ENCODE results near the gene ZFAND3. TPM values are rescaled to one million over a fixed set of nuclear protein-coding genes. Genes with fewer than 3 reads are reported as not detected.

The ZFAND3 gene
- total and polyA plus RNA-seq, 3 donors from 2014 or later = 104 to 329 (median 109) TPM

DNA sequence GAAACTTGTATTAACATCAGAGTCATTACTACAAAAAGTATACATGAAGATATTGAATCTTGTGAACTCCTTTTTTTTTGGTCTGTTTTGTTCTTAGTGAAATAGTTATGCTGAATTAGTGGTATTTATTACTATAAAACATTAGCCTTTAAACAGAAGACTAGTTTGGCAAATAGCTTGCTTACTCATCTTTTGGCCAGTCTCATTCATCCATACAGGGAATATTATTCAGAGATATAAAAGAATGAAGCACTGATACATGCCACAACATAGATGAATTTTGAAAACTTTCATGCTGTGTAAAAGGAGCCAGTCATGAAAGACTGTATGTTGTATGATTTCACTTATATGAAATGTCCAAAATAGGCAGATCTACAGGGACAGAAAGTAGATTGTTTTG, 205.9 kb downstream of the ZFAND3 start:
- H3K27ac ChIP-seq = no peak overlapping the region
- no peak for DNase-seq
- H3K9me3 ChIP-seq = no peaks in the 10 kb centered on the region
- no peaks in the 10 kb centered on the region for H3K36me3 ChIP-seq (ENCODE audit: low read depth, missing control alignments)
- peaks cover 3% of the 10 kb centered on the region for H3K4me1 ChIP-seq
- no peak for TF ChIP-seq POLR2A (IDR thresholded peaks at IDR 0.05)
- intact Hi-C loops (cut with DNase I; ENCODE audit: low total_unique reads) = no loop called here
- no peaks in the 10 kb centered on the region for H3K27me3 ChIP-seq
- no peak overlapping the region for H3K4me3 ChIP-seq

DNA sequence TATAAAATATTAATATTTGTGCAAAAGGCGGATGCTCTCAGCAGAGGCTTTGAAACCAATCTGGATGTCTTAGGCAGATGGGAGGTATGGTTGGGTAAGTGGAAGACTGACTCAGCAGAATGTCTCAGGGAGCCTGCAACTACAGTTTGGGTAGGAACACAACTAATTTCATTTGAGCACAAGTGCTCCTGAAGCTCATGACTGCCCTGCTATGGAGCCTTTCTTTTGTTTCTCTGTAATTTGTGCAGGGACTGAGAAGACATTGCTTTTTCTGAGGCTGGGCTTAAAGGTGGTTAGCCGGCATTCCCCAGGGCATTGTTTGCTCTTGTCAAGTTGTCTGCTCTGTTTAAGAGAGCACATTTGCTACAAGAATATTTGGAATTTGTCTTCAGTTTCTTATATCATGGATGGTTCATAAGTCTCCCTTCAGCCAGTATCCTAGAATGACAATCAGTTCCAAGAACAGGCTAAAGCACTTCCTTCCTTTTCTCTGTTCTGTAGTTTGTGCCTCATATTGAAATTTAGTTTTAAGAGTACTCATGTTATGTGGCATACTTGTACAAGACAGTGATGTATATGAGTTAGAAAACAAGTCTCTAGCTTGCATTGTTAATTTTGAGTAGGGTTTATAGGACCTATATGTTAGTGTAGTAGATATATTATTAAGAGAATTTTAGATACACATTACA, 208.3 kb downstream of the ZFAND3 start:
- no peaks in the 10 kb centered on the region for H3K36me3 ChIP-seq (ENCODE audit: low read depth, missing control alignments)
- H3K27ac ChIP-seq = no peak overlapping the region
- H3K4me1 ChIP-seq = peaks cover 1% of the 10 kb centered on the region
- TF ChIP-seq POLR2A (IDR thresholded peaks at IDR 0.05) = no peak
- TF ChIP-seq, protein P1, sequence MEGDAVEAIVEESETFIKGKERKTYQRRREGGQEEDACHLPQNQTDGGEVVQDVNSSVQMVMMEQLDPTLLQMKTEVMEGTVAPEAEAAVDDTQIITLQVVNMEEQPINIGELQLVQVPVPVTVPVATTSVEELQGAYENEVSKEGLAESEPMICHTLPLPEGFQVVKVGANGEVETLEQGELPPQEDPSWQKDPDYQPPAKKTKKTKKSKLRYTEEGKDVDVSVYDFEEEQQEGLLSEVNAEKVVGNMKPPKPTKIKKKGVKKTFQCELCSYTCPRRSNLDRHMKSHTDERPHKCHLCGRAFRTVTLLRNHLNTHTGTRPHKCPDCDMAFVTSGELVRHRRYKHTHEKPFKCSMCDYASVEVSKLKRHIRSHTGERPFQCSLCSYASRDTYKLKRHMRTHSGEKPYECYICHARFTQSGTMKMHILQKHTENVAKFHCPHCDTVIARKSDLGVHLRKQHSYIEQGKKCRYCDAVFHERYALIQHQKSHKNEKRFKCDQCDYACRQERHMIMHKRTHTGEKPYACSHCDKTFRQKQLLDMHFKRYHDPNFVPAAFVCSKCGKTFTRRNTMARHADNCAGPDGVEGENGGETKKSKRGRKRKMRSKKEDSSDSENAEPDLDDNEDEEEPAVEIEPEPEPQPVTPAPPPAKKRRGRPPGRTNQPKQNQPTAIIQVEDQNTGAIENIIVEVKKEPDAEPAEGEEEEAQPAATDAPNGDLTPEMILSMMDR (IDR thresholded peaks at IDR 0.05) = no peak
- no peaks in the 10 kb centered on the region for H3K27me3 ChIP-seq
- intact Hi-C loops (cut with DNase I; ENCODE audit: low total_unique reads) = no loop called here
- 94 to 100% methylated on average over 2 of the region's 2 CpGs for WGBS, 2 donors
- H3K4me3 ChIP-seq = no peak overlapping the region
- no peak for DNase-seq
- H3K9me3 ChIP-seq = no peaks in the 10 kb centered on the region

DNA sequence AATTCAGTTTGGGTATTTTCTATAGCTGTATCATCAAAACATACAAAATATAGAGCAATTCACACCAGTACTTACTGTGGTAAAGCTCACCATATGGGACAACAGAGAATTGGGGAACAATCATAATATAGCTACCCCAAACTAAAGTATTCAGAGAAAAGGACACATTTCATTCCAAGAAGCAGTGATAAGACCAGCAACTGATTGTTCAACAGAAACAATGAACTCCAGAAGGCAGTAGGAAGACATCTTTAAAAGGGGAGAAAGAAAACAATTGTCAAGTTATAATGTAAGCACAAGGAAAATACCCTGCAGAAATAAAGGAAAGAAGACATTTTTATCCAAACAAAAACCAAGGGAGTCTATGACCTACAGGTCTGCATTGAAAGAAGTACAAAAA, 210.9 kb downstream of the ZFAND3 start:
- no peak for DNase-seq
- Histone ChIP-seq H3K9me3 (no peaks in the 10 kb centered on the region), H3K4me3 (no peak overlapping the region), H3K36me3 (ENCODE audit: low read depth, missing control alignments) (no peaks in the 10 kb centered on the region), H3K4me1 (peaks cover 7% of the 10 kb centered on the region), H3K27me3 (no peaks in the 10 kb centered on the region), H3K27ac (no peak overlapping the region)
- no peak for TF ChIP-seq POLR2A (IDR thresholded peaks at IDR 0.05)
- TF ChIP-seq, protein P1 (IDR thresholded peaks at IDR 0.05) = no peak
- intact Hi-C loops (cut with DNase I; ENCODE audit: low total_unique reads) = no loop called here

DNA sequence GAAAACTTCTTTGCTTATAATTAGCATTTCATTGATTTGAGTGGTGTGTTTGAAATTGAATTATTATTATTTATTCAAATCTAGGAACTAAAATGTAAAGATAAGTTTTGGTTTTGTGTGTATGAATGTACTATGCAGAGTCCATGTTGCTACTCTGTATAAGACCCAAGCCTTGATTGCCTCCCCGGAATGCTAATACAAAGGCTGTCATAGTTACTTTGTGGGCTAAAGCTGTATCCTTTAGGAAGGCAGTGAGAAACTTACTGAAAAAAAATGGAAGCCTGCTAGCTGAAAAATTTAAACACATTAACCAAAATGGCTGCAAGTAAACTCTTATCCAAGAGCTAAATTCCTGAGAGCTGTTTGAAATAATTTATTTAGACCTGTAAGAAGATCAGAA, 213.3 kb downstream of the ZFAND3 start:
- Histone ChIP-seq H3K9me3 (no peaks in the 10 kb centered on the region), H3K4me3 (no peak overlapping the region), H3K4me1 (peaks cover 7% of the 10 kb centered on the region), H3K36me3 (ENCODE audit: low read depth, missing control alignments) (no peaks in the 10 kb centered on the region), H3K27ac (no peak overlapping the region), H3K27me3 (no peaks in the 10 kb centered on the region)
- TF ChIP-seq POLR2A (IDR thresholded peaks at IDR 0.05) = no peak
- TF ChIP-seq, protein P1 (IDR thresholded peaks at IDR 0.05) = no peak
- no peak for DNase-seq
- WGBS, 2 donors = 63 to 65% methylated on average over 1 of the region's 1 CpG
- intact Hi-C loops (cut with DNase I; ENCODE audit: low total_unique reads) = no loop called here

DNA sequence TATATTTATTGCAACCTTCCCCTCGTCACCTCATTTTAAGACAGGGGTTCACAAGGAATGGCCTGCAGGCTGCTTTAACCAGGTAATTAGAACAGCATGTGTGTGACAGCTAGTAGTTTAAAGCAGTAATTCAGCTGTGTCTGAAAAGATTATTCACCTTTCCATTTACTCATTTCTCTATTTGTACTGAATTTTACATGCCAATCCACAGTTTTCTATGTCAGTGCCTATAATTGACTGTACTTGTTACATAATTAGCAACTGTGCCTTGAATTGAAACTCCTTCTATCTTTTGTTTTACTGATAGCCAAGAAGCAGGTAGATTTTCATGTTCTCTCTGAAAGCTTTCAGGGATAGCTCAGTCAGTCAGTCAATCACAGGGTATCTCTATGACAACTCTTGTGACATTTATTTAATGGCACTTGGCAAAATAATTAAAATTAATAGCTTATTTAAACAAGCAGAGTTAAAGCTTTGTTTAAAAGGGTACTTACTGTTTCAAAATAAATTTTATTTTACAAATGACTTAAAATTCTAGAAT, 214.0 kb downstream of the ZFAND3 start:
- Histone ChIP-seq H3K27ac (no peak overlapping the region), H3K27me3 (no peaks in the 10 kb centered on the region), H3K4me1 (peaks cover 7% of the 10 kb centered on the region), H3K9me3 (no peaks in the 10 kb centered on the region), H3K4me3 (no peak overlapping the region), H3K36me3 (ENCODE audit: low read depth, missing control alignments) (no peaks in the 10 kb centered on the region)
- DNase-seq = no peak
- no peak for TF ChIP-seq POLR2A (IDR thresholded peaks at IDR 0.05)
- TF ChIP-seq, protein P1 (IDR thresholded peaks at IDR 0.05) = no peak
- intact Hi-C loops (cut with DNase I; ENCODE audit: low total_unique reads) = no loop called here
- 71 to 82% methylated on average over 1 of the region's 1 CpG for WGBS, 2 donors

Measured in testis (tissue), 3 donors.